ENCODE data around the gene ATP13A3. TPM values are rescaled to one million over a fixed set of nuclear protein-coding genes. Genes with fewer than 3 reads are reported as not detected.
A peak's percentile ranks its signal among the peaks of the same experiment; 100 is the strongest.

ATP13A3 gene
- total RNA-seq, 6 donors from 2014 or later: 67.9 to 152 (median 94.6) TPM

DNA sequence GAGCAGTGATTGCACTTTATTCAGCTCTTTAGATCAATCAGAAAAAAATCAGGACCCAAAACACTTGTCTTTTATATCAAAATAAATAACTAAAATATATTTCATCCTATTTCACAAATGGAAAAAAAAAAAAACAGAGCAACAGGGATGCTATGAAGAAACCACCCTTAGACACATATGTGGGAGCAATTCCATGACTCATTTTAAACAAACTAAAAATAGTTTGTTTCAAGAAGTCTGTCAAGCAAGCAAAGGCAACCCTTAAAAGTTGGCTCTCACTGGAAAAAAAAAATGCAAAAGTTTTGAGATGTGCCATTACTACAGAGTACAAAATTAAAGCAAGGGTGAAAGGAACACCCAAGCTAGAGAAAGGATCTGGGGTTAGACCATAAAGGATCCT is 5.7 kb downstream of the ATP13A3 start:
- no peaks in the 10 kb centered on the region for H3K9me3 ChIP-seq
- no peaks in the 10 kb centered on the region for H3K27me3 ChIP-seq
- TF ChIP-seq EP300 (IDR thresholded peaks at IDR 0.05) (no peak), POLR2A (IDR thresholded peaks at IDR 0.05) (no peak), POLR2AphosphoS5 (IDR thresholded peaks at IDR 0.05) (no peak)
- TF ChIP-seq, protein P1, sequence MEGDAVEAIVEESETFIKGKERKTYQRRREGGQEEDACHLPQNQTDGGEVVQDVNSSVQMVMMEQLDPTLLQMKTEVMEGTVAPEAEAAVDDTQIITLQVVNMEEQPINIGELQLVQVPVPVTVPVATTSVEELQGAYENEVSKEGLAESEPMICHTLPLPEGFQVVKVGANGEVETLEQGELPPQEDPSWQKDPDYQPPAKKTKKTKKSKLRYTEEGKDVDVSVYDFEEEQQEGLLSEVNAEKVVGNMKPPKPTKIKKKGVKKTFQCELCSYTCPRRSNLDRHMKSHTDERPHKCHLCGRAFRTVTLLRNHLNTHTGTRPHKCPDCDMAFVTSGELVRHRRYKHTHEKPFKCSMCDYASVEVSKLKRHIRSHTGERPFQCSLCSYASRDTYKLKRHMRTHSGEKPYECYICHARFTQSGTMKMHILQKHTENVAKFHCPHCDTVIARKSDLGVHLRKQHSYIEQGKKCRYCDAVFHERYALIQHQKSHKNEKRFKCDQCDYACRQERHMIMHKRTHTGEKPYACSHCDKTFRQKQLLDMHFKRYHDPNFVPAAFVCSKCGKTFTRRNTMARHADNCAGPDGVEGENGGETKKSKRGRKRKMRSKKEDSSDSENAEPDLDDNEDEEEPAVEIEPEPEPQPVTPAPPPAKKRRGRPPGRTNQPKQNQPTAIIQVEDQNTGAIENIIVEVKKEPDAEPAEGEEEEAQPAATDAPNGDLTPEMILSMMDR (IDR thresholded peaks at IDR 0.05): no peak
- DNase-seq (no peak), ATAC-seq (ENCODE audit: low FRiP score in 2 of 2) (no peak)
- peaks cover 0 to 4% (median 0%) of the 10 kb centered on the region in 4 donors for H3K36me3 ChIP-seq
- H3K4me3 ChIP-seq: no peak overlapping the region
- peak overlapping the region in 1 of 4 donors; percentile 2 for H3K27ac ChIP-seq
- peaks cover 10 to 35% (median 24%) of the 10 kb centered on the region in 4 donors for H3K4me1 ChIP-seq

DNA sequence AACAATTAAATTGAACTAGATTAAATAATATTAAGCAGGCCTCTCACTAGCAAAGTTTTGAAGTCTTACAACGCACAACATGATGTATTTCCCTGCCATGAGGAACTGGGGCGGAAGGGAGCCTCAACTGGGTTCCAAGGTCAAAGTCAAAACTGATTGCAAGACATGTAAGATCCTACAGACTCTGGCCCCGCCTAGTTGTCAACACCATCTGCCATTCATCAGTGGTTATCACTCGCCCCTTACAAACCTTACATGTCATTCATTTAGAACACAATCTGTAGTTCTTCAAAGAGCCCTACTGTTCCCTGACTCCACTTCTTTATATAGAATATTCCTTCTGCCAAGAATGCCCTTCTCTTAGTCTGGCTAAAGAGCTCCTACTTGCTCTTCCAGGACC is 10.0 kb downstream of the ATP13A3 start:
- no peaks in the 10 kb centered on the region for H3K27me3 ChIP-seq
- DNase-seq (no peak), ATAC-seq (ENCODE audit: low FRiP score in 2 of 2) (no peak)
- H3K27ac ChIP-seq: no peak overlapping the region
- H3K4me1 ChIP-seq: peaks cover 4 to 16% (median 14%) of the 10 kb centered on the region in 4 donors
- peaks cover 0 to 4% (median 0%) of the 10 kb centered on the region in 4 donors for H3K36me3 ChIP-seq
- TF ChIP-seq POLR2AphosphoS5 (IDR thresholded peaks at IDR 0.05) (no peak), EP300 (IDR thresholded peaks at IDR 0.05) (no peak)
- H3K4me3 ChIP-seq: no peak overlapping the region
- H3K9me3 ChIP-seq: no peaks in the 10 kb centered on the region
- 83 to 87% methylated on average over 4 of the region's 4 CpGs for WGBS, 2 donors

DNA sequence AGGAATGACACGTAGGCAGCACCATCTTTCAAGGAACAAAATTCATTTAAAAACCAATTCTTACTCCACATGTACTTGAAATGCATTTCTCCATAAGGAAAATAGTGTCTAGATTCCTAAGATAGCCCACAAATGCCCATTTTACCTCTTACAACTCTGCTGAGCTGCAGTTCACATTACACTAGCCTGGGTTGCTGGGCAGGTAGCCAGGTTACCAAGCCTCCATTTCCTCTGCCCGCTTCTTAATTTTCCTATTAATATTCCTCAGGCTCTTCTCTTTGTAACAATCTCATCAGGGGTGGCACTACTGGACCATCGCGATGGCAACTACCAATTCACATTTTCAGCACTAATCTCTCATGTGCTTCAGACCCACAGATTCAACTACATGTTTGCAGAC is 10.8 kb downstream of the ATP13A3 start:
- H3K27ac ChIP-seq: no peak overlapping the region
- TF ChIP-seq POLR2AphosphoS5 (IDR thresholded peaks at IDR 0.05): no peak
- TF ChIP-seq POLR2A (IDR thresholded peaks at IDR 0.05): no peak
- TF ChIP-seq, protein P1 (IDR thresholded peaks at IDR 0.05): no peak
- TF ChIP-seq EP300 (IDR thresholded peaks at IDR 0.05): no peak
- DNase-seq: no peak
- 79 to 86% methylated on average over 4 of the region's 4 CpGs for WGBS, 2 donors
- peaks cover 0 to 4% (median 0%) of the 10 kb centered on the region in 4 donors for H3K36me3 ChIP-seq
- no peaks in the 10 kb centered on the region for H3K27me3 ChIP-seq
- peaks cover 4 to 12% (median 9%) of the 10 kb centered on the region in 4 donors for H3K4me1 ChIP-seq
- ATAC-seq (ENCODE audit: low FRiP score in 2 of 2): no peak
- no peaks in the 10 kb centered on the region for H3K9me3 ChIP-seq
- no peak overlapping the region for H3K4me3 ChIP-seq

DNA sequence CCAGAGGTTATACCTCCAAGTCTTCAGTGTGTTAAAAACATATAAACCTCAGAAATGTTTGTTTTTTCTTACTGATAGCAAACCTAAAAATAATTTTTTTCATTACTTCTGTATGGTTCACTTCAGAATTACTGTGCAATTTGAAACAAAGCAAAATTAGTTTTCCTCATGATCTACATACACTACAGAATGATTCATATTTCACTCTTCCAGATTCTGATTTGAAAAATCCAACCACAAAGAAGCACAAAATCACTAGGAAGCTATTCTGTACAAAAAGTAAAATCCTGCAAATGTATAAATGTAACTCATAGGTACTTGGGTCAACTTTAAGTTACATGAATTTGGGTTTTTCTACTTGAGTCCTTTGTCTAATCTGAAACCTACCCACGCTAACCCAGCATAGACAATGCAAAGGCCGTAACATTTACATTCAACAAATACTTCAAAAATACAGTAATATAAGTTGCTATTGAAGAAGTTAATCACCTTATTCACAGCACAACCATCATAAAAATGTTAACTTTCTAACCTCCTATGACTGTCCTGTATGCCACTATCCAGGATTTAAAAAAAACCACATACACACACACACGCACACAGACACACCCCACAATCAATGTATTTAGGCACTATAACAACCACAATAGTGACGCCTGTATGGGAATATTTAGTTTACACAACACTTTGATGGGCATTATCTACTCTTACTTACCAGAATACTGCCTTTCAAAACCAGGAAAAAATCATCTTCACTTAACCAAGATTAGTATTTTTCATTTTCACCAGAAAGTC is 11.5 kb downstream of the ATP13A3 start:
- Histone ChIP-seq H3K4me3 (no peak overlapping the region), H3K9me3 (no peaks in the 10 kb centered on the region), H3K27me3 (no peaks in the 10 kb centered on the region), H3K27ac (no peak overlapping the region), H3K4me1 (peaks cover 0 to 8% (median 4%) of the 10 kb centered on the region in 4 donors), H3K36me3 (peaks cover 0 to 4% (median 0%) of the 10 kb centered on the region in 4 donors)
- no peak for DNase-seq
- ATAC-seq (ENCODE audit: low FRiP score in 2 of 2): no peak
- TF ChIP-seq POLR2A (IDR thresholded peaks at IDR 0.05): no peak
- no peak for TF ChIP-seq POLR2AphosphoS5 (IDR thresholded peaks at IDR 0.05)
- TF ChIP-seq, protein P1 (IDR thresholded peaks at IDR 0.05): no peak
- TF ChIP-seq EP300 (IDR thresholded peaks at IDR 0.05): no peak
- WGBS, 2 donors: 85% methylated on average over 4 of the region's 4 CpGs

DNA sequence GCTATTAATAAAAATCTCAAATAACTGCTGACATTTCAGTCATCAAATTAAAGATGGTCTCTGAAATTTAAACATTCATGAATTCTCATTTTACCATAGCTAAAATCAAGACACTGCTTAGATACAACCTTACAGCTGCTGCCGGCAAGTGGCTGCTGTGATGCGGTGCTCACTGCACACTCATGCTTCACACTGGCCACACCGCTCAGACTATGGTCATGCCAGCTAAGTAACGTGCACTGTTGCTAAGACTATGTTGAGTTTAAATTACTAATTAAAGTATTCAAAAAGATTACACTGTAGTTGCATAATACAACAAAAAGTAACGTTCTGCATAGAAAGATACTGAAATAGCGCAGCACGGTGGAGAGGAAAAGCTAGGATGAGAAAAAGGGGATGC is 12.1 kb downstream of the ATP13A3 start:
- ATAC-seq (ENCODE audit: low FRiP score in 2 of 2) (no peak), DNase-seq (no peak)
- Histone ChIP-seq H3K36me3 (peaks cover 0 to 4% (median 0%) of the 10 kb centered on the region in 4 donors), H3K9me3 (no peaks in the 10 kb centered on the region), H3K4me1 (peaks cover 0 to 8% (median 4%) of the 10 kb centered on the region in 4 donors), H3K27ac (no peak overlapping the region), H3K27me3 (no peaks in the 10 kb centered on the region), H3K4me3 (no peak overlapping the region)
- 83 to 84% methylated on average over 7 of the region's 7 CpGs for WGBS, 2 donors
- no peak for TF ChIP-seq EP300 (IDR thresholded peaks at IDR 0.05)
- TF ChIP-seq POLR2AphosphoS5 (IDR thresholded peaks at IDR 0.05): no peak
- TF ChIP-seq, protein P1 (IDR thresholded peaks at IDR 0.05): no peak
- no peak for TF ChIP-seq POLR2A (IDR thresholded peaks at IDR 0.05)

Data from upper lobe of left lung (tissue), 6 donors.